GM13976 (cell line): Measurements from ENCODE around the gene ANTXR2.

Experiments
- DNase-seq: peaks from one replicate; pipeline ENCODE4 v3.0.0; 2012; ENCODE audit warnings: low spot score
- CTCF ChIP-seq: IDR thresholded peaks from 2 replicates; pipeline ENCODE4 v1.5.1; 2012; ENCODE audit warnings: borderline replicate concordance, mild to moderate bottlenecking; ENCODE audit not compliant: insufficient read depth; ENCODE audit errors: extremely low read depth, missing control alignments, control extremely low read depth
- in situ Hi-C: fragments of 300-500 bp; cut with MboI; formaldehyde crosslinking; loops from one replicate; pipeline ENCODE4 v1.12.0; 2022; ENCODE audit warnings: low sequenced_read_pairs, mixed read lengths, inconsistent platforms; ENCODE audit not compliant: unreplicated experiment

The ANTXR2 gene

GRCh38 chr4:80092847-80093246, 19.8 kb upstream of the ANTXR2 start:
- in situ Hi-C loops: no loop called here
- no peak for DNase-seq
- TF ChIP-seq CTCF: no peak

GRCh38 chr4:80092088-80092487, 19.1 kb upstream of the ANTXR2 start:
- TF ChIP-seq CTCF: no peak
- in situ Hi-C loops: no loop called here
- no peak for DNase-seq

- no peak for DNase-seq
- TF ChIP-seq CTCF: no peak
Measured at GRCh38 chr4:80091688-80092087, 18.7 kb upstream of the ANTXR2 start.

GRCh38 chr4:80091184-80091583, 18.2 kb upstream of the ANTXR2 start:
- TF ChIP-seq CTCF: no peak
- in situ Hi-C loops: no loop called here
- no peak for DNase-seq

More at GRCh38 chr4:80091688-80092087, 18.7 kb upstream of the ANTXR2 start:
- in situ Hi-C loops: no loop called here

- DNase-seq: no peak
- in situ Hi-C loops: no loop called here
- no peak for TF ChIP-seq CTCF
Measured at GRCh38 chr4:80090090-80090489, 17.1 kb upstream of the ANTXR2 start.

GRCh38 chr4:80088471-80088870, 15.4 kb upstream of the ANTXR2 start:
- TF ChIP-seq CTCF: no peak
- in situ Hi-C loops: no loop called here
- no peak for DNase-seq

GRCh38 chr4:80086296-80086695, 13.3 kb upstream of the ANTXR2 start:
- in situ Hi-C loops: no loop called here
- DNase-seq: no peak

More at GRCh38 chr4:80086296-80086695, 13.3 kb upstream of the ANTXR2 start:
- TF ChIP-seq CTCF: no peak
